Caco-2 (cell line): ENCODE data around the gene EHD4. TPM values are rescaled to one million over a fixed set of nuclear protein-coding genes. Genes with fewer than 3 reads are reported as not detected.

Experiments used
- BruUV-seq: library from RNA; stranded (reverse); fragments of 400-500 nt; replicated peaks from 2 replicates; lab custom pipeline; 2021; lab: Mats Ljungman, UMichigan
- CTCF ChIA-PET: fragments of 300-600 bp; sonication (Branson Sonifier 250); formaldehyde crosslinking; loops from one replicate; lab custom pipeline; 2022; ENCODE audit warnings: antibody characterized with exemption; lab: Charles Lee
- POLR2A ChIA-PET: fragments of 300-600 bp; sonication (Branson Sonifier 250); formaldehyde crosslinking; loops from one replicate; lab custom pipeline; 2022; ENCODE audit warnings: antibody characterized with exemption; lab: Charles Lee
- DNase-seq, 2 experiments: peaks; one replicate each; pipeline versions ENCODE4 v3.0.0 to v3.0.0-alpha.2; 2020 to 2022
- H3K27me3 ChIP-seq: replicated peaks from 2 replicates; pipeline ENCODE4 v1.6.0; 2011; ENCODE audit warnings: low read length; ENCODE audit not compliant: control insufficient read depth, insufficient read depth
- H3K36me3 ChIP-seq: 2 replicates; pipeline ENCODE4 v1.5.1; 2011; ENCODE audit warnings: low read length; ENCODE audit not compliant: control insufficient read depth, insufficient read depth
- H3K4me1 ChIP-seq: fragments of 250-450 bp; sonication (Bioruptor Pico); 2 replicates; pipeline ENCODE4 v1.5.1; 2020; ENCODE audit warnings: mild to moderate bottlenecking
- H3K4me3 ChIP-seq: 2 replicates; pipeline ENCODE4 v1.5.1; 2011; ENCODE audit warnings: low read depth, mild to moderate bottlenecking, control low read depth, low read length
- H3K9me3 ChIP-seq: fragments of 250-450 bp; sonication (Bioruptor Pico); 2 replicates; pipeline ENCODE4 v1.5.1; 2020; ENCODE audit warnings: mild to moderate bottlenecking, moderate library complexity
- H3K27ac Mint-ChIP-seq: one replicate; pipeline ENCODE4 v1.8.0; 2022; ENCODE audit warnings: mixed read lengths; ENCODE audit not compliant: unreplicated experiment
- H3K27me3 Mint-ChIP-seq: one replicate; pipeline ENCODE4 v1.8.0; 2022; ENCODE audit warnings: mixed read lengths; ENCODE audit not compliant: insufficient read depth, unreplicated experiment
- H3K36me3 Mint-ChIP-seq: one replicate; pipeline ENCODE4 v1.8.0; 2022; ENCODE audit warnings: mild to moderate bottlenecking, mixed read lengths; ENCODE audit not compliant: insufficient read depth, unreplicated experiment
- H3K4me1 Mint-ChIP-seq: one replicate; pipeline ENCODE4 v1.8.0; 2022; ENCODE audit warnings: low read depth, mixed read lengths; ENCODE audit not compliant: unreplicated experiment
- H3K4me3 Mint-ChIP-seq: one replicate; pipeline ENCODE4 v1.8.0; 2022; ENCODE audit warnings: mild to moderate bottlenecking, moderate library complexity, mixed read lengths; ENCODE audit not compliant: unreplicated experiment
- H3K9me3 Mint-ChIP-seq: one replicate; pipeline ENCODE4 v1.8.0; 2022; ENCODE audit warnings: mixed read lengths; ENCODE audit not compliant: unreplicated experiment
- CTCF ChIP-seq, 2 experiments: fragments of 200-600 bp in 1 of 2; IDR thresholded peaks; 1 replicate in 1 of 2; 2 replicates in 1 of 2; pipeline versions ENCODE4 v1.5.1 to v1.8.0; 2011 to 2022; ENCODE audit warnings: antibody characterized with exemption in 1 of 2, control low read depth in 1 of 2, inconsistent platforms in 1 of 2, low read depth in 1 of 2, low read length in 1 of 2, mild to moderate bottlenecking in 1 of 2, moderate library complexity in 1 of 2; ENCODE audit not compliant: insufficient read depth in 1 of 2, severe bottlenecking in 1 of 2, unreplicated experiment in 1 of 2
- intact Hi-C: fragments of 100-400 bp; cut with micrococcal nuclease; formaldehyde crosslinking; loops from one replicate; pipeline ENCODE4 v1.10.0; 2022; ENCODE audit not compliant: unreplicated experiment
- total RNA-seq: library from RNA; stranded (reverse); gene quantifications from 2 replicates; pipeline ENCODE4 v1.2.3, GENCODE V29; 2022

EHD4 gene
- total RNA-seq, 1 experiment from 2014 or later, result 31.6 TPM

GRCh38 chr15:42002333-42002732 is 30.0 kb upstream of the EHD4 start:
- no peaks in the 10 kb centered on the region for H3K27me3 ChIP-seq
- ChIA-PET POLR2A (no interaction called here), CTCF (interaction anchor here (0.8 to 1.5 kb wide), 2 partner anchors 10 to 82 kb away, joined by 4 to 6 read pairs; no protein-coding TSS in a partner anchor)
- intact Hi-C loops, result no loop called here
- no peak for TF ChIP-seq CTCF (IDR thresholded peaks at IDR 0.05; ENCODE audit: insufficient read depth in 1 of 2, low read depth in 1 of 2, low read length in 1 of 2, severe bottlenecking in 1 of 2, unreplicated experiment in 1 of 2)
- no peaks in the 10 kb centered on the region for H3K36me3 ChIP-seq
- no peak for DNase-seq
- peaks cover 4% of the 10 kb centered on the region; the same call in 1 of the 2 replicates for H3K4me1 ChIP-seq
- Mint-ChIP-seq H3K27me3 (no peaks in the 10 kb centered on the region), H3K9me3 (peaks cover 5% of the 10 kb centered on the region), H3K4me3 (no peak overlapping the region), H3K4me1 (peaks cover 18% of the 10 kb centered on the region), H3K27ac (no peak overlapping the region), H3K36me3 (no peaks in the 10 kb centered on the region)
- no peaks in the 10 kb centered on the region for H3K9me3 ChIP-seq
- BruUV-seq, result no TSS peak
- H3K4me3 ChIP-seq, result no peak overlapping the region

DNA sequence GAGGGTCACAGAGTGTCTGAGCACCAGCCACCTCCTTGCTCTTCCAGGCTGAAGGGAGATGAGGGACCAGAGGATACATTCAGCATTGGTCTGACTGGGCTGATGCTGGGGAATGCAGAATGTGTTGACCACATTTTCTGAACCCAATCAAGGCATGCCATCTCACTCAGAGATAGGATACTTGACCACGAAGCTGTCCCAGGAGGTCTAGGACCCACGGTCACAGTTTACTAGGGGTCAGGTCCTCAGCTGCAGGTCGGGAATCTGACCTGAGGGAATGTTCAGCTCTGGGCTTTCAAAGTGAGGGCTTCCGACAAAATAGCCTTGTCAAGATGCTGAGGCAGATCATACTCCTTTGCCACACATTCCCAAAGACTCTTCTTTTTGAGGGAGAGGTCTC is 28.9 kb upstream of the EHD4 start:
- no peak overlapping the region for H3K27ac Mint-ChIP-seq
- H3K36me3 Mint-ChIP-seq, result no peaks in the 10 kb centered on the region
- H3K4me1 ChIP-seq, result peaks cover 7% of the 10 kb centered on the region; the same call in 1 of the 2 replicates
- H3K27me3 Mint-ChIP-seq, result no peaks in the 10 kb centered on the region
- no peak for DNase-seq
- ChIA-PET CTCF (interaction anchor here (1.5 kb wide), 1 partner anchor 83 kb away, joined by 4 read pairs; no protein-coding TSS in a partner anchor), POLR2A (no interaction called here)
- H3K36me3 ChIP-seq, result no peaks in the 10 kb centered on the region
- H3K27me3 ChIP-seq, result no peaks in the 10 kb centered on the region
- intact Hi-C loops, result no loop called here
- BruUV-seq, result no TSS peak
- H3K9me3 ChIP-seq, result no peaks in the 10 kb centered on the region
- peaks cover 15% of the 10 kb centered on the region for H3K4me1 Mint-ChIP-seq
- H3K4me3 Mint-ChIP-seq, result no peak overlapping the region
- TF ChIP-seq CTCF (IDR thresholded peaks at IDR 0.05; ENCODE audit: insufficient read depth in 1 of 2, low read depth in 1 of 2, low read length in 1 of 2, severe bottlenecking in 1 of 2, unreplicated experiment in 1 of 2), result no peak
- no peak overlapping the region for H3K4me3 ChIP-seq
- no peaks in the 10 kb centered on the region for H3K9me3 Mint-ChIP-seq

- H3K9me3 ChIP-seq, result no peaks in the 10 kb centered on the region
- H3K4me1 Mint-ChIP-seq, result peaks cover 15% of the 10 kb centered on the region
- H3K4me3 Mint-ChIP-seq, result no peak overlapping the region
- DNase-seq, result no peak
- no peaks in the 10 kb centered on the region for H3K27me3 ChIP-seq
- peaks cover 7% of the 10 kb centered on the region; the same call in 1 of the 2 replicates for H3K4me1 ChIP-seq
- TF ChIP-seq CTCF (IDR thresholded peaks at IDR 0.05; ENCODE audit: insufficient read depth in 1 of 2, low read depth in 1 of 2, low read length in 1 of 2, severe bottlenecking in 1 of 2, unreplicated experiment in 1 of 2), result no peak
- no peaks in the 10 kb centered on the region for H3K36me3 ChIP-seq
- POLR2A ChIA-PET, result no interaction called here
- H3K9me3 Mint-ChIP-seq, result no peaks in the 10 kb centered on the region
- no peak overlapping the region for H3K4me3 ChIP-seq
- peak overlapping the region; percentile 18 for H3K27ac Mint-ChIP-seq
- CTCF ChIA-PET, result no interaction called here
- intact Hi-C loops, result no loop called here
- BruUV-seq, result no TSS peak
- H3K36me3 Mint-ChIP-seq, result no peaks in the 10 kb centered on the region
- no peaks in the 10 kb centered on the region for H3K27me3 Mint-ChIP-seq
Measured at GRCh38 chr15:41999290-42000285, 27.2 kb upstream of the EHD4 start.
